Measurements from ENCODE around the gene MICALL2. TPM values are rescaled to one million over a fixed set of nuclear protein-coding genes. Genes with fewer than 3 reads are reported as not detected.
A peak's percentile ranks its signal among the peaks of the same experiment; 100 is the strongest.

Gene MICALL2
- total and polyA plus RNA-seq, 2 donors from 2014 or later = 16.6 to 53.4 TPM

GRCh38 chr7:1463676-1464223, 4.5 kb upstream of the MICALL2 start:
- TF ChIP-seq CTCF (IDR thresholded peaks at IDR 0.05; ENCODE audit: borderline replicate concordance, extremely low read depth, insufficient read depth) = no peak
- intact Hi-C loops (cut with DNase I) = no loop called here
- Histone ChIP-seq H3K9me3 (ENCODE audit: control insufficient read depth in 2 of 3, insufficient read depth in 1 of 3, low read length in 3 of 3) (no peaks in the 10 kb centered on the region), H3K4me3 (ENCODE audit: low read length in 3 of 3) (no peak overlapping the region), H3K36me3 (ENCODE audit: control insufficient read depth in 2 of 3, insufficient read depth in 3 of 3, low read length in 3 of 3) (no peaks in the 10 kb centered on the region), H3K4me1 (ENCODE audit: control insufficient read depth in 2 of 3, insufficient read depth in 2 of 3, low read depth in 1 of 3, low read length in 3 of 3) (peaks cover 0 to 24% (median 7%) of the 10 kb centered on the region in 3 donors), H3K27ac (ENCODE audit: low read depth in 2 of 2, low read length in 2 of 2) (no peak overlapping the region), H3K9ac (ENCODE audit: low read length in 3 of 3) (no peak overlapping the region), H3K27me3 (ENCODE audit: control insufficient read depth, insufficient read depth, low read length) (no peaks in the 10 kb centered on the region)
- no peak for FAIRE-seq
- peak in 1 of 5 donors; percentile 19 for DNase-seq

- Histone ChIP-seq H3K4me3 (ENCODE audit: low read length in 3 of 3) (no peak overlapping the region), H3K27me3 (ENCODE audit: control insufficient read depth, insufficient read depth, low read length) (no peaks in the 10 kb centered on the region), H3K4me1 (ENCODE audit: control insufficient read depth in 2 of 3, insufficient read depth in 2 of 3, low read depth in 1 of 3, low read length in 3 of 3) (peaks cover 0 to 36% (median 11%) of the 10 kb centered on the region in 3 donors), H3K9ac (ENCODE audit: low read length in 3 of 3) (no peak overlapping the region), H3K36me3 (ENCODE audit: control insufficient read depth in 2 of 3, insufficient read depth in 3 of 3, low read length in 3 of 3) (no peaks in the 10 kb centered on the region), H3K27ac (ENCODE audit: low read depth in 2 of 2, low read length in 2 of 2) (peak overlapping the region in 1 of 2 donors; percentile 45), H3K9me3 (ENCODE audit: control insufficient read depth in 2 of 3, insufficient read depth in 1 of 3, low read length in 3 of 3) (no peaks in the 10 kb centered on the region)
- FAIRE-seq = no peak
- no peak for DNase-seq
- TF ChIP-seq CTCF (IDR thresholded peaks at IDR 0.05; ENCODE audit: borderline replicate concordance, extremely low read depth, insufficient read depth) = no peak
- intact Hi-C loops (cut with DNase I) = no loop called here
Observed at GRCh38 chr7:1461646-1462375, 2.5 kb upstream of the MICALL2 start.

GRCh38 chr7:1460821-1461645, 1.8 kb upstream of the MICALL2 start:
- peak in 3 of 5 donors; percentile 63 to 89 (median 75) for DNase-seq
- intact Hi-C loops (cut with DNase I) = no loop called here

More at GRCh38 chr7:1460821-1461645, 1.8 kb upstream of the MICALL2 start:
- H3K36me3 ChIP-seq (ENCODE audit: control insufficient read depth in 2 of 3, insufficient read depth in 3 of 3, low read length in 3 of 3) = no peaks in the 10 kb centered on the region
- peak overlapping the region; percentile 32 to 78 for H3K27ac ChIP-seq (ENCODE audit: low read depth in 2 of 2, low read length in 2 of 2)
- TF ChIP-seq CTCF (IDR thresholded peaks at IDR 0.05; ENCODE audit: borderline replicate concordance, extremely low read depth, insufficient read depth) = no peak
- no peaks in the 10 kb centered on the region for H3K9me3 ChIP-seq (ENCODE audit: control insufficient read depth in 2 of 3, insufficient read depth in 1 of 3, low read length in 3 of 3)
- peaks cover 0 to 36% (median 11%) of the 10 kb centered on the region in 3 donors for H3K4me1 ChIP-seq (ENCODE audit: control insufficient read depth in 2 of 3, insufficient read depth in 2 of 3, low read depth in 1 of 3, low read length in 3 of 3)
- FAIRE-seq = no peak
- H3K4me3 ChIP-seq (ENCODE audit: low read length in 3 of 3) = peak overlapping the region in 2 of 3 donors; percentile 52 to 59
- H3K27me3 ChIP-seq (ENCODE audit: control insufficient read depth, insufficient read depth, low read length) = no peaks in the 10 kb centered on the region
- H3K9ac ChIP-seq (ENCODE audit: low read length in 3 of 3) = peak overlapping the region in 1 of 3 donors; percentile 37
